Epithelial cell of esophagus (primary cell): ENCODE data around the gene CDK14.
A peak's percentile ranks its signal among the peaks of the same experiment; 100 is the strongest.

Source experiments
- DNase-seq: peaks from one replicate; pipeline ENCODE4 v3.0.0; 2010; ENCODE audit warnings: low read depth
- H3K4me3 ChIP-seq: 2 replicates; pipeline ENCODE4 v1.5.1; 2011; ENCODE audit warnings: mild to moderate bottlenecking, low read length, control low read depth
- CTCF ChIP-seq: IDR thresholded peaks from 2 replicates; pipeline ENCODE4 v1.5.1; 2011; ENCODE audit warnings: low read depth, mild to moderate bottlenecking, low read length, control low read depth, inconsistent platforms; ENCODE audit not compliant: insufficient read depth; ENCODE audit errors: missing control alignments

Gene CDK14

GRCh38 chr7:90617442-90617841, 21.3 kb downstream of the CDK14 start:
- no peak for TF ChIP-seq CTCF
- H3K4me3 ChIP-seq = no peak overlapping the region
- no peak for DNase-seq

- no peak for DNase-seq
- no peak for TF ChIP-seq CTCF
Measured at GRCh38 chr7:90618876-90619275, 22.8 kb downstream of the CDK14 start.

GRCh38 chr7:90621125-90621746, 25.1 kb downstream of the CDK14 start:
- H3K4me3 ChIP-seq = no peak overlapping the region
- no peak for DNase-seq
- TF ChIP-seq CTCF = no peak

More at GRCh38 chr7:90618876-90619275, 22.8 kb downstream of the CDK14 start:
- H3K4me3 ChIP-seq = no peak overlapping the region

- H3K4me3 ChIP-seq = no peak overlapping the region
- TF ChIP-seq CTCF = no peak
- DNase-seq = no peak
Measured at GRCh38 chr7:90621747-90622140, 25.6 kb downstream of the CDK14 start.

GRCh38 chr7:90622670-90623069, 26.5 kb downstream of the CDK14 start:
- DNase-seq = no peak
- H3K4me3 ChIP-seq = no peak overlapping the region
- no peak for TF ChIP-seq CTCF

- H3K4me3 ChIP-seq = no peak overlapping the region
- TF ChIP-seq CTCF = no peak
- peak; percentile 44 for DNase-seq
Measured at GRCh38 chr7:90624225-90624911, 28.2 kb downstream of the CDK14 start.

- peak; percentile 26 for DNase-seq
- no peak overlapping the region for H3K4me3 ChIP-seq
- TF ChIP-seq CTCF = no peak
Measured at GRCh38 chr7:90625051-90625450, 28.9 kb downstream of the CDK14 start.
